Measurements from ENCODE around the gene ERGIC1. TPM values are rescaled to one million over a fixed set of nuclear protein-coding genes. Genes with fewer than 3 reads are reported as not detected.

Gene ERGIC1
- total and polyA plus RNA-seq, 10 of the 15 experiments (the other 5 are each of a cell fraction or from before 2014, with no cell fraction given) = 8.8 to 104 (median 76.3) TPM

GRCh38 chr5:172925336-172925948 lies 91.4 kb downstream of the ERGIC1 start (continued):
- TF ChIP-seq, protein P1, sequence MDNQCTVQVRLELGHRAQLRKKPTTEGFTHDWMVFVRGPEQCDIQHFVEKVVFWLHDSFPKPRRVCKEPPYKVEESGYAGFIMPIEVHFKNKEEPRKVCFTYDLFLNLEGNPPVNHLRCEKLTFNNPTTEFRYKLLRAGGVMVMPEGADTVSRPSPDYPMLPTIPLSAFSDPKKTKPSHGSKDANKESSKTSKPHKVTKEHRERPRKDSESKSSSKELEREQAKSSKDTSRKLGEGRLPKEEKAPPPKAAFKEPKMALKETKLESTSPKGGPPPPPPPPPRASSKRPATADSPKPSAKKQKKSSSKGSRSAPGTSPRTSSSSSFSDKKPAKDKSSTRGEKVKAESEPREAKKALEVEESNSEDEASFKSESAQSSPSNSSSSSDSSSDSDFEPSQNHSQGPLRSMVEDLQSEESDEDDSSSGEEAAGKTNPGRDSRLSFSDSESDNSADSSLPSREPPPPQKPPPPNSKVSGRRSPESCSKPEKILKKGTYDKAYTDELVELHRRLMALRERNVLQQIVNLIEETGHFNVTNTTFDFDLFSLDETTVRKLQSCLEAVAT (IDR thresholded peaks at IDR 0.05) = no peak
- TF ChIP-seq RCOR1 (conservative IDR thresholded peaks at IDR 0.05; ENCODE audit: low read depth, low read length) = no peak

GRCh38 chr5:172926008-172926523 lies 92.0 kb downstream of the ERGIC1 start:
- in situ Hi-C loops (cut with MboI) (loop anchor here (5.0 to 10.0 kb wide), 2 partner anchors 209 to 451 kb away; no protein-coding TSS in a partner anchor), intact Hi-C loops (cut with micrococcal nuclease; ENCODE audit: unreplicated experiment) (no loop called here)
- WGBS (ENCODE audit: insufficient coverage, insufficient replicate concordance, low lambda C conversion rate, missing lambda C conversion rate) = 100% methylated on average over 2 of the region's 2 CpGs
- DNase-seq (ENCODE audit: low read depth, low spot score) = no peak
- no peaks in the 10 kb centered on the region for H3K79me2 ChIP-seq (ENCODE audit: control insufficient read depth, insufficient read depth, low read length)
- no peaks in the 10 kb centered on the region for H4K20me1 ChIP-seq (ENCODE audit: control insufficient read depth, insufficient read depth)
- no peak overlapping the region for H2AFZ ChIP-seq (ENCODE audit: control insufficient read depth, low read depth, low read length)
- no peaks in the 10 kb centered on the region for H3K9me3 ChIP-seq (replicated peaks; ENCODE audit: control insufficient read depth, insufficient read depth, low read length)
- no TSS peak for BruUV-seq (replicated peaks)
- RAD21 ChIA-PET (ENCODE audit: unreplicated experiment) = no interaction called here
- FAIRE-seq = no peak
- H3K4me3 ChIP-seq = no peak overlapping the region
- ATAC-seq = no peak
- TF ChIP-seq NFXL1 (IDR thresholded peaks at IDR 0.05; ENCODE audit: borderline replicate concordance) (no peak), LARP7 (IDR thresholded peaks at IDR 0.05) (no peak), SMC3 (IDR thresholded peaks at IDR 0.05; ENCODE audit: borderline replicate concordance, low read length) (no peak), POLR2AphosphoS2 (IDR thresholded peaks at IDR 0.05; ENCODE audit: low read depth, low read length) (no peak), BCL3 (IDR thresholded peaks at IDR 0.05; ENCODE audit: borderline replicate concordance, insufficient read depth, low read depth, low read length, poor library complexity, severe bottlenecking) (no peak), CBX5 (IDR thresholded peaks at IDR 0.05; ENCODE audit: low read depth) (no peak)
- TF ChIP-seq, protein P2, sequence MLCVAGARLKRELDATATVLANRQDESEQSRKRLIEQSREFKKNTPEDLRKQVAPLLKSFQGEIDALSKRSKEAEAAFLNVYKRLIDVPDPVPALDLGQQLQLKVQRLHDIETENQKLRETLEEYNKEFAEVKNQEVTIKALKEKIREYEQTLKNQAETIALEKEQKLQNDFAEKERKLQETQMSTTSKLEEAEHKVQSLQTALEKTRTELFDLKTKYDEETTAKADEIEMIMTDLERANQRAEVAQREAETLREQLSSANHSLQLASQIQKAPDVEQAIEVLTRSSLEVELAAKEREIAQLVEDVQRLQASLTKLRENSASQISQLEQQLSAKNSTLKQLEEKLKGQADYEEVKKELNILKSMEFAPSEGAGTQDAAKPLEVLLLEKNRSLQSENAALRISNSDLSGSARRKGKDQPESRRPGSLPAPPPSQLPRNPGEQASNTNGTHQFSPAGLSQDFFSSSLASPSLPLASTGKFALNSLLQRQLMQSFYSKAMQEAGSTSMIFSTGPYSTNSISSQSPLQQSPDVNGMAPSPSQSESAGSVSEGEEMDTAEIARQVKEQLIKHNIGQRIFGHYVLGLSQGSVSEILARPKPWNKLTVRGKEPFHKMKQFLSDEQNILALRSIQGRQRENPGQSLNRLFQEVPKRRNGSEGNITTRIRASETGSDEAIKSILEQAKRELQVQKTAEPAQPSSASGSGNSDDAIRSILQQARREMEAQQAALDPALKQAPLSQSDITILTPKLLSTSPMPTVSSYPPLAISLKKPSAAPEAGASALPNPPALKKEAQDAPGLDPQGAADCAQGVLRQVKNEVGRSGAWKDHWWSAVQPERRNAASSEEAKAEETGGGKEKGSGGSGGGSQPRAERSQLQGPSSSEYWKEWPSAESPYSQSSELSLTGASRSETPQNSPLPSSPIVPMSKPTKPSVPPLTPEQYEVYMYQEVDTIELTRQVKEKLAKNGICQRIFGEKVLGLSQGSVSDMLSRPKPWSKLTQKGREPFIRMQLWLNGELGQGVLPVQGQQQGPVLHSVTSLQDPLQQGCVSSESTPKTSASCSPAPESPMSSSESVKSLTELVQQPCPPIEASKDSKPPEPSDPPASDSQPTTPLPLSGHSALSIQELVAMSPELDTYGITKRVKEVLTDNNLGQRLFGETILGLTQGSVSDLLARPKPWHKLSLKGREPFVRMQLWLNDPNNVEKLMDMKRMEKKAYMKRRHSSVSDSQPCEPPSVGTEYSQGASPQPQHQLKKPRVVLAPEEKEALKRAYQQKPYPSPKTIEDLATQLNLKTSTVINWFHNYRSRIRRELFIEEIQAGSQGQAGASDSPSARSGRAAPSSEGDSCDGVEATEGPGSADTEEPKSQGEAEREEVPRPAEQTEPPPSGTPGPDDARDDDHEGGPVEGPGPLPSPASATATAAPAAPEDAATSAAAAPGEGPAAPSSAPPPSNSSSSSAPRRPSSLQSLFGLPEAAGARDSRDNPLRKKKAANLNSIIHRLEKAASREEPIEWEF (IDR thresholded peaks at IDR 0.05; ENCODE audit: insufficient replicate concordance, low read depth, low read length) = no peak
- TF ChIP-seq, protein P3, sequence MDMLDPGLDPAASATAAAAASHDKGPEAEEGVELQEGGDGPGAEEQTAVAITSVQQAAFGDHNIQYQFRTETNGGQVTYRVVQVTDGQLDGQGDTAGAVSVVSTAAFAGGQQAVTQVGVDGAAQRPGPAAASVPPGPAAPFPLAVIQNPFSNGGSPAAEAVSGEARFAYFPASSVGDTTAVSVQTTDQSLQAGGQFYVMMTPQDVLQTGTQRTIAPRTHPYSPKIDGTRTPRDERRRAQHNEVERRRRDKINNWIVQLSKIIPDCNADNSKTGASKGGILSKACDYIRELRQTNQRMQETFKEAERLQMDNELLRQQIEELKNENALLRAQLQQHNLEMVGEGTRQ (IDR thresholded peaks at IDR 0.05; ENCODE audit: borderline replicate concordance, low read depth, low read length) = no peak
- no peak overlapping the region for H3K27ac ChIP-seq (ENCODE audit: control insufficient read depth, insufficient read depth)
- SMC1A ChIA-PET (ENCODE audit: uncharacterized antibody, unreplicated experiment) = no interaction called here
- peaks cover 2% of the 10 kb centered on the region; the same call in 1 of the 2 replicates for H3K4me1 ChIP-seq (ENCODE audit: control insufficient read depth, insufficient read depth, low read length)
- POLR2A ChIA-PET = no interaction called here
- H3K9ac ChIP-seq (ENCODE audit: control insufficient read depth, insufficient read depth, low read length) = no peak overlapping the region
- H3K27me3 ChIP-seq (replicated peaks in 1 of 2; ENCODE audit: control insufficient read depth in 2 of 2, insufficient read depth in 2 of 2, low read length in 1 of 2) = no peaks in the 10 kb centered on the region
- H3K4me2 ChIP-seq (ENCODE audit: control insufficient read depth, insufficient read depth) = no peak overlapping the region
- CTCF ChIA-PET = interaction anchor here (17.2 kb wide), 1 partner anchor 216 kb away, joined by 324 read pairs; no protein-coding TSS in a partner anchor
- H3K36me3 ChIP-seq (ENCODE audit: control insufficient read depth in 2 of 2, insufficient read depth in 2 of 2, low read length in 1 of 2) = peaks cover 2 to 5% of the 10 kb centered on the region in 2 experiments
